Stimulated activated naive CD4-positive, alpha-beta T cell treated with Interleukin-2 at 50 U/mL for 16 hours (primary cell): ENCODE results near the gene PSEN1.
A peak's percentile ranks its signal among the peaks of the same experiment; 100 is the strongest.

Experiments used
- DNase-seq: peaks from one replicate; lab custom pipeline; 2025; lab: John Stamatoyannopoulos, UW

The PSEN1 gene

DNA sequence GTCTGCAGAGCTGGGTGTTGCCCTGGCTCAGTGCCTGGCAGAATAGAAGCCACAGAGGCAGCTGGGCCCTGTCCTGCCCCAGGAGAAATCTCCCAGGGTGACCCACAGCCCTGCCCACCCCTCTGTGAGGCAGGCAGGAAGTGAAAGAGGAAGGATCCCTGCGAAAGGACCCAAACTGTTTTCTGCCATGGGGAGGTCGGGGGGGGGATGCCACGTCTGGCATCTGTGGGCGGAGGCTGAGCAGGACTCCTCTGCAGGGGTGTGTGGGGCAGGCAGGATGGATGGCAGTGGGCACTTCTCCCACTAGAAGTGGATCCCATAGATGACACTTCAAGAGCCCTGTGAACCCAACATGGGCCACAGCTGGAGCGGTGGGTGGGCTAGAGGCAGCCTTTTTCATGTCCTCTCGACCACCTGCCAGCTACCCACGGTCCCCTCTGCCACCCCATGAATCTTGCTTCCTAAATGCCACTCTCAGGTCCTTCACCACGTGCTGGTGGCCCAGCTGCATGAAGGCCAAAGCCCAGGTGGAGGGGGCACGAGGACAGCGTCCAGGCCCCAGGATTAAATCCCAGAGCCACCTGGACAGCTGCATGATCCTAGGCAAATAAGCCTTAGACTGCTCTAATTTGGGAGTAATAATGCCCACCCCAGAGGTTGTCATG, 104.6 kb downstream of the PSEN1 start:
- DNase-seq = no peak

DNA sequence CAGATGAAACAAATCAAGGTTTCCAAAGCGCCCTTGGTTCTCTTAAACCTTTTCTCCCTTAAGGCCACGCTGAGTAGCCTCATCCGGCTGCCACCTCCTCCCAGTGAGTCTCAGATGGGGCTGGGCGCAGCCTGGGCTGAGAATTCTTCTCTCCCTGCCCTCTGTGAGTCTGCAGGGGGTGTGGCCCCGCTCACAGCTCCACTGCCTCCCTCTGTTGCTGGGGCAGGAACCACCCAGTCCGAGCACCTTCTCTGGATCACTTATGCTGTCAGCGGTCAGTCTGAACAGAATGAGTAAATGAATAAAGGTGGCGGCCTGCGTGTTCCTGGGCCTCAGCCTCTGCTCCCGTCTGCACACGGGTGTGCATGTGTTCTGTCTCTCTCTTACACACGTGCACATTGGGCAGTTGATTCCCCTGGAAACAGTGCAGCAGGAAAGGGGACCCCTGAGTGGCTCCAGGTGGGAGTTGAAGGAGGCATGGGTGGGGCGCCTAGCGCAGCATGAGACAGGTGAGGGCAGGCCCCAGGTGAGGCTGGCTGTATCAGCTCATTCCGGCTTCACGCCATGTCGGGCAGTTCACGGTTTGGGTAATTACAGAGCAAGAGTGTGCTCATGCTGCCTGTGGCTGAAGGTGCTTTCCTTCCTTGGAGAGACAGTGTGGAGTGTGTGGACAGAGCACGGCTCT, 105.3 kb downstream of the PSEN1 start:
- no peak for DNase-seq

DNA sequence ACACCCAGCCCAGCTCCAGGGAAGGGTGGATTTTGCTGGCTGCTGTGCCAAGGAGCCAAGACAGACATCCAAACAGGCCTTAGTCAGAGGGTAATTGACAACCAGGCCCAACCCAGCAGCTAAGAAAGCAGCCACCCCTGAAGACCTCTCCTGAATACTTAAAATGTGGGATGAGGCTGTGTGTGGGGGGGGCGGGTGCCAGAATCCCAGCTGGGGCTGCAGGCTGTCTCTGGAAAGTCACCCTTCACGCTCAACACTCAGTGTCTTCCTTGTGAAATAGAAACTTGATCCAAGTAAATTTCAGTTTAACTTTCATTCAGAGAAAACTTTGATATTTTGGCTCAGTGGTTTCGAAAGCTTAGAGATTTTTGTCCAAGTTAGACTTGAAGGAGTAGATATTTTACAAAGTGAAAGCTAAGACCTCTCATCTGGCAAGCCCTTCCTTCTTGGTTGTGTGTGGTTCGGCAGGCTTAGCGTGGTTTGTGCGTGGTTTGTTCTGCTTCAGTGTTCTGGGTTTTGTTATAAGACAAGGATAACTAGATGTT, 106.1 kb downstream of the PSEN1 start:
- DNase-seq = no peak

DNA sequence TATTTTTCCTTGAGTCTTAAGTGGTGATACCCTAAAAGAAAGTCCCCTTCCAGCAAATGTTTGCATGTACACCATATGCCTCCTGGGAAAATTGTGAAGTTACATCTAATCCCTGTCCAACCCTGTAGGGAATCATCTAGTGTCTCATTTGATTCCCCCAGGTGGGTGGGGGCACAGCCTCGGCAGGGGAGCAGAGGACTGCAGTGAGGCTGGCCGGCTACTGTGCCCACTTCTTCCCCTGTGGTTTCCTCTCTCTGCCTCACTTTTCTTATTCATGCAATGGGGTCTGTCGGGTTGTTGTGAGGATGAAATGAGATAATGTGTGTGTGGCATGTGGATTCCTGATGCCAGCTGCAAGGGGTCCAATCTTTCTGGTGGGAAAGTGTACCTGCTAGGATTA, 107.0 kb downstream of the PSEN1 start:
- DNase-seq = no peak

DNA sequence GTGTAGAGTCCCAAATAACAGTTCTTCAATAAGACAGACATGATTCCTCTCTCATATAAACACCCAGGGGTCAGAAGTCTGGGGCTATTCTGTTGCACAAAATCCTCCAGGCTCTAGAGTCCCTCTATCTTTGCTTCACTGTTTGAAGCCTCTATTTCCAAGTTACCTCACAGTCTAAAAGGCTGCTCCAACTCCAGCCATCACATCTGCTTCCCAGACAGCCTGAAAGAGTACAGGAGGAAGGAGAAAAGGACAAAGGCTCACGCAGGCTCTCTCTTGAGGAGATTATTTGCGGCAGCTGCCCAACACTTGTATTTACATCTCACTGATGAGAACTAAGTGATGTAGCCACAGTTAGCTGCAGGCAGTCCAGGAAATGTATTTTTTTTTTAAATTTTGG, 107.4 kb downstream of the PSEN1 start:
- no peak for DNase-seq

DNA sequence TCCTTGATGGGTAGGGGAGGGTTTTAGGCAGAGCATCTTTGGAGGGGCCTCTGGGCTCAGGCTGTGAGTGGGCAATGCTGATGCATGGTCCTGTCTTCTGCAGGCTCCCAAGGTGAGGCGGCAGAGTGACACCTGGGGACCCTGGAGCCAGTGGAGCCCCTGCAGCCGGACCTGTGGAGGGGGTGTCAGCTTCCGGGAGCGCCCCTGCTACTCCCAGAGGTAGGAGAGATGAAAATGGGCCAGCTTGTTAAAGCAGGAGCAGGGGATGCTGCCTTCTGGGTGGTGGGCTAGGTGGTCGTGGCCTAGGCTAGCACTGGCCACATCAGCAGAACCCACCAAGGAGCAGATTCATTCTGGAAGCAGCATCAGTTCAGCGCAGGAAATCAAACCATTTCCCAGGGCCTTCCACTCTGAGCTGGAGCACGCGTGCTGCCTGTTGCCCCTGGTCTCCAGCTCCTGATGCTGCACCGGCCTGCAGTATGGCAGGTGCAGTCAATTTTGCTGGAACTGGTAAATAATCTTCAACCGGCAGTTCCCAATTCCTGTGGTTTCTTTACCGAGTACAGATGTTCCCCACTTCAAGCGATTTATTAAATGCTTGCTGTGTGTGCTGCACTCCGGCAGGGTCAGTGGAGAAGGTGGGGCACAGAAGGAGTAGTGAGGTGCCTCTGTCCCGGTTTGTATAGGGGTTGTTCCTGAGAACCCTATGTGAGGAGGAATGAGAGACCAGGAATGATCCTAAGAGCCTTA, 108.4 kb downstream of the PSEN1 start:
- DNase-seq = no peak

DNA sequence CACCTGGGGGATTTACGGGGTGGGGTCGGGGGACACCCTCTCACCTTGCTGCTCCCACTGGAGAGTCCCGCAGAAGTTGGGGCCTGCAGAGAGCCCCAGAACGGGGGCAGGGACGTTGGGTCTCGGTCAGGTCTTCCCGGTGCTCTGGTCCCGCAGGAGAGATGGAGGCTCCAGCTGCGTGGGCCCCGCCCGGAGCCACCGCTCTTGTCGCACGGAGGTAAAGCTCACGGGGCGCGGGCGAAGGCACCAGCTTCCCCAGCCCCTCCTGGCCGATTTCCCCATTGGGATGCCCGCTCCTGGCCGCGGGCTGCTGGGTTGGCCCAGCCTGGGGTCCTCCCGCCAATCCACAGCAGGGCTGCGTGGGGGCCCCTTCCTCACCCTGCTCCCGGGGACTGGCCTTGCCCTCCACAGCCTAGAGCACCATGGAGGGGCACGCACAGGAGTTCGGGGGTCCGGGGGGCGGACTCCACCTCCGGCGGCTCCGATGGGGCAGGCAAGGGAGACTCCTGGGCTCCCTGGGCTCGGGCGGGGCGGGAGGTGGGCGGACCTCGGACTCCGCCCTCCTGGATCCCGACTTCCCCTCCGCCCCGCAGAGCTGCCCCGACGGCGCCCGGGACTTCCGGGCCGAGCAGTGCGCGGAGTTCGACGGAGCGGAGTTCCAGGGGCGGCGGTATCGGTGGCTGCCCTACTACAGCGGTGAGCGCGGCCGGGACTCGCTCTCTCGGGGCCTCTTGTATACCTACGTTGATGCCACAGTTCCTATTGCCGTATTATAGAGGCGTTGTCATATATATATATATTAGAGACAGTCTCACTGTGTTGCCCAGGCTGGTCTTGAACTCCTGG, 109.4 kb downstream of the PSEN1 start:
- DNase-seq = peak; percentile 33

DNA sequence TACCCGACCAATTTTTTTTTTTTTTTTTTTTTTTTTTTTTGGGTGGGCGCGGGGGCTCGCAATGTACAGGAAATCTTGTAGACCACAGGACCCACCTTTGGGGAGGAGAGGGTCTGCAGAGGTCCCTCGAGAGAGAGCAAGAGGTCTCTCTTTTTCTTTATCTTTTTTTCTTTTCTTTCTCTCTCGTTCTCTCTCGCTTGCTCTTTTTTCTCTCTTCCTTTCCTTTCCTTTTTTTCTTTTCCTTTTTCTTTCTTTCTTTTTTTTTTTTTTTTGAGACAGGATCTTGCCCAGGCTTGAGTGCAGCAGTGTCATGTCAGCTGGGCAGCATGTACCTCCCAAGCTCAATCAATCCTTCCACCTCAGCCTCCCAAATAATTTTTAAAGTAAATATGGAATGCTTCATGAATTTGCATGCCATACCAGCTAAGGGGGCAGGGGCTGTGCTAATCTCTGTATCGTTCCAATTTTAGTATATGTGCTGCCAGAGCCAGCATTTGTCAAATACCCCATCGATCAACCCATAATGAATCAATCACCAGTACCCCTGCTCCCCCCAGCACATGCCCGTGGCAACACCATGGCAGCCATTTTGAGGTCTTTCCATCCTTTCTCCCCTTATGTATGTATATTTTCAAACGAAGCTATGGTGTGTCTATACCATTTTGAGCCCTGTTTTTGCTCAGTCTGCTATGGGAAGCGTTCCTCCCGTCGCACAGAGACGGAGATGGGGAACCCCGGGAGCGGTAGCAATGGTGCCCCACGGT, 110.3 kb downstream of the PSEN1 start:
- DNase-seq = no peak

DNA sequence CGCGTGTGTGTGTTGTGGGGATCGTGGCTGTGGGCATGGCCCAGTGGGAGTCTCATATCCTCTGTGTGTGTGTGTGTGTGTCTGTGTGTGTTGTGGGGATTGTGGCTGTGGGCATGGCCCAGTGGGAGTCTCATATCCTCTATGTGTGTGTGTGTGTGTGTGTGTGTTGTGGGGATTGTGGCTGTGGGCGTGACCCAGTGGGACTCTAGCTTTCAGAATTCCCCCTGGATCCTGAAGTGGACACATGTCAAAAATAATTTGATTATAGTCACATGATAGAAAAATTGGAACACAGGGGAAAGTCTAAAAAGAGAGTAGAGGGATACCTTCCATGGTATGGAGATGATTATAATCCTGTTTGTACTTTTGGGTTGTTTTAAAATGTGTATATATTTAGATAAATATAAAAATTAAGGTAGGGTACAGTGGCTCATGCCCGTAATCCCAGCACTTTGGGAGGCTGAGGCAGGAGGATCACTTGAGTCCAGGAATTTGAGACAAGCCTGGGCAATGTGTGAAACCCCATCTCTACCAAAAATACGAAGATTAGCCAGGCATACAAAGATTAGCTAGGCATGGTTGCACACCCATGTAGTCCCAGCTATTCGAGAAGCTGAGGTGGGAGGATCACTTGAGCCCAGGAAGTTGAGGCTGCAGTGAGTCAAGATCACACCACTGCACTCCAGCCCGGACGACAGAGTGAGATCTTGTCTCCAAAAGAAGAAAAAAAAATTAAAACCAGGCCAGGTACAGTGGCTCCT, 112.0 kb downstream of the PSEN1 start:
- DNase-seq = no peak

DNA sequence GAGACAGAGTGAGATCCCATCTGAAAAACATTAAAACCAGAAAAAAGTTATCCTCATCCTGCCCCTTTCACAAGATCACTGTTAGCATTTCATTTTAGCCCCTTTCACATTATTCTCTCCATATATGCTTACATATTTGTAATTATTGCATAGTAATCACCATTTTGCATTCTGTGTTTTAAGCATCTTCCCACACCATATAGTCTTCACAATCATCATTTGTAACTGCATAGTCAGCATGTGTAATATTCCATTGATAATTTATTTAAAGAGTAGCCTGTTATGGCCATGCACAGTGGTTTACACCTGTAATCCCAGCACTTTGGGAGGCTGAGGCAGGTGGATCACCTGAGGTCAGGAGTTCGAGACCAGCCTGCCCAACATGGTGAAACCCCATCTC, 112.8 kb downstream of the PSEN1 start:
- no peak for DNase-seq

DNA sequence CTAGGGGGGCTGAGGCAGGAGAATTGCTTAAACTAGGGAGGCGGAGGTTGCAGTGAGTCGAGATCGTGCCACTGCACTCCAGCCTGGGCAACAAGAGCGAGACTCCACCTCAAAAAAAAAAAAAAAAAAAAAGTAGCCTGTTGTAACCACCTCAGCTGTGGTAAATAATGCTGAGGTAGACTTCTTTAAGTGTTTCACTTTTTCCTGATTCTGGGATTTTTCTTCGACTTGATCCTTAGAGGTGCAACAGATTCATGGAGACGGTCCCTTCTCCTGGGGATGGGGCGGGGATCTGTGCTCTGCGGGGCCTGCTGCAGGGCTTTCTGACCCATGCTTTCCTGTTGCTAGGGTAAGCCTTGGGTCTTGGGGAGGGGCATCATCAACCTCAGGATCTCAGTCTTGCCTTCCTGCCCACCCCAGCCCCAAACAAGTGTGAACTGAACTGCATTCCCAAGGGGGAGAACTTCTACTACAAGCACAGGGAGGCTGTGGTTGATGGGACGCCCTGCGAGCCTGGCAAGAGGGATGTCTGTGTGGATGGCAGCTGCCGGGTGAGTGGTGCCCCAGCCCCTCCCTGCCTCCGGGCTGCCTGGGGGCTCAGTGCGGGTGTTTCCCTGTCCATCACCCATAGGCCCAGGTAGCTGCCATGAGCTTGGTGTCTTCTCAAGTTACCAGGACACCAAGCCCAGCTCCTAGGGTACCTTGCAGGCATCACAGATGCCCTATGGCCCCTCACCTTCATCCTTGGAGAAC, 113.4 kb downstream of the PSEN1 start:
- DNase-seq = no peak

DNA sequence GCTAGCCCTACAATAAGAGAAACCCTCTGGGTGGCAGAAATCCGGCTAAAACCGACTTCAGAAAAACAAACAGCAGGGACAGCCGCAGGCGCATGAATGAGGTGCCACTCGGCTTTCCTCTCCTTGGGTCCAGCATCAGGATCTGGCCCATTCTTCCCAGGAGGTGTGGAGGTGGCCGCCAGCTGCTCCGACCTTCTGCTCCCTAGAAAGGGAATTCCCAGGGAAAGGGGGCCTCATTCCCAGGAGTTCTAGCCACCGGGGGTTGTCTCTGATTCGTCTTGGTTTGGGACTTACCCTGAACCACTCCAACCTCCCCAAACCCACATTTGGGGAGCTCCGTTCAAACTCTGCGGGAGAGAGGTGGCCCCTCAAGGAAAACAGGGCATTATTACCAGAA, 114.0 kb downstream of the PSEN1 start:
- DNase-seq = no peak

DNA sequence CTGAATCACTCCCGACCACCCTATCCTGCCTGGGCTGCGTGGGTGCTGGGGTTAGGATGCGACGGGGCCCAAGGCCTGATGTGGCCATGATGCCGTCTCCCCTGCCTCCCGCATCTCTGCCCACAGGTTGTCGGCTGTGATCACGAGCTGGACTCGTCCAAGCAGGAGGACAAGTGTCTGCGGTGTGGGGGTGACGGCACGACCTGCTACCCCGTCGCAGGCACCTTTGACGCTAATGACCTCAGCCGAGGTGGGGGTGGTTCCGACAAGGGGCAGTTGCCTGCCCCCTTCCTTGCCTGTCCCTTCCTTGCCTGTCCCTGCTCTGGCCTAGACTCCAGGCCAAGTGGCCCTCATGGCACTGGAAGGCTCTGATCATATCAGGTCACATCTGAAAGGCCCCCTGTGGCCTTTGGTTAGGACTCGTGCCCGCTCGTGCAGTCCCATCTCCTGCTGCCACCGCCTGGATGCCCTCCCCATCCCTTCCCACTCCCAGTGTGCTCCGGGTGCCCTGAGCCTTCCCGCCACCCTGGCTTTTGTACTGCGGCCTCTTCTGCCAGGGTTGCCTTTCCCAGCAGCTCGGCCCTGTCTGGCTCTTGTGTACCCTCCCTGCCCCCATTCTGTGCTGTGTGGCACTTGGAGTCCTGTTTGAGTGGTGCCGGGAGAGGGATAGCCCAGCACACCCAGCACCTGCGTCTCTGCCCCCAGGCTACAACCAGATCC, 114.6 kb downstream of the PSEN1 start:
- DNase-seq = no peak

DNA sequence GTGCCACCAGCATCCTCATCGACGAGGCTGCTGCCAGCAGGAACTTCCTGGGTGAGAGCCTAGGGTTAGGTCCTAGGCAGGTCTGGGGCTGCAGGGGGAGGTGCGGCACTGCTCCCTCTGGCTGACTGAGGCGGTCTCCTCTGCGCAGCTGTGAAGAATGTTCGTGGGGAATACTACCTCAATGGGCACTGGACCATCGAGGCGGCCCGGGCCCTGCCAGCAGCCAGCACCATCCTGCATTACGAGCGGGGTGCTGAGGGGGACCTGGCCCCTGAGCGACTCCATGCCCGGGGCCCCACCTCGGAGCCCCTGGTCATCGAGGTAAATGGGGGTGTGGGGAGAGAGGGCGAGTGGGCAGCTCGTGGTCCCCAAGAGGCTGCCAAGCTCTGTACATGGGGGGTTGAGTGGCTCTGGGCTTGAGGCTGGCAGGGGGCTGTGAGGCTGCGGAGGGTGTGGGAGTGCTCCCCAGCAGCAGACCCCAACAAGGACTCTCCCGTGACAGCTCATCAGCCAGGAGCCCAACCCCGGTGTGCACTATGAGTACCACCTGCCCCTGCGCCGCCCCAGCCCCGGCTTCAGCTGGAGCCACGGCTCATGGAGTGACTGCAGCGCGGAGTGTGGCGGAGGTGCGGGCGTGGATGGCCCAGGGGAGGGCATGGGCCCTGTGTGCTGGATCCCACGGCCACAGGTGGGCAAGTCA, 115.4 kb downstream of the PSEN1 start:
- DNase-seq = no peak

DNA sequence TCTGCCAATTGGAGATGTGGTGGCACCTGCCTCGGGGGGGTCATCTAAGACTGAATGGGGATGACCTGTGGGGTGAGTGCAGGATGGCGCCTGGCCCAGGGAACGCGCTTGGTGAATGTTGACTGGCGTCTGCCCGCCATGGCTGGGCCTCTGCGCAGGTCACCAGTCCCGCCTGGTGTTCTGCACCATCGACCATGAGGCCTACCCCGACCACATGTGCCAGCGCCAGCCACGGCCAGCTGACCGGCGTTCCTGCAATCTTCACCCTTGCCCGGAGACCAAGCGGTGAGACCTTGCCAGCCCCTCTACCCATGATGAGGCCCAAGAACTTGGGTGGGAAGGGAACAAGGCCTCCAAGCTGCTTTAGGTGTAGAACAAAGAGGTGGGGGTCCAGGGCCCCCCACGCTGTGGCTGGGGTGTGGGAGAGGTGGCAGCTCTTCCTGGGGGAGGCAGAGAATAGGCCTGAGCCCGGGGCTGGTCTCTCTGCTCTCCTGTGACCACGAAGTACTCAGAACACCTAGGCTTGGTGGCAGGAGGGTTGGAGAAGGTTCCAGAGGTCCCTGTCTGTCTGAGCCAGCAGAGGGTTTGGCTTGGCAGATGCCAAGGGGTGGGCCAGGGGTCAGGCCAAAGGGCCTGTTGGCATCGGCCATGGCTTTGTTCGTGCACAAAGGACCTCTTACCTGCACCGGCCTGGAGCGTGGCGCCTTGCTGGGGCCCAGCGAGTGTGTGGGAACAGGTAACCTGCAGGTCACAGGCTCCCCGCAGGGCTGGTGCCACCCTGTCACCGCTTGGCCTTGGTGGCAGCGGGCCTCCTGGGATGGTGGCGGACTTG, 116.4 kb downstream of the PSEN1 start:
- no peak for DNase-seq

DNA sequence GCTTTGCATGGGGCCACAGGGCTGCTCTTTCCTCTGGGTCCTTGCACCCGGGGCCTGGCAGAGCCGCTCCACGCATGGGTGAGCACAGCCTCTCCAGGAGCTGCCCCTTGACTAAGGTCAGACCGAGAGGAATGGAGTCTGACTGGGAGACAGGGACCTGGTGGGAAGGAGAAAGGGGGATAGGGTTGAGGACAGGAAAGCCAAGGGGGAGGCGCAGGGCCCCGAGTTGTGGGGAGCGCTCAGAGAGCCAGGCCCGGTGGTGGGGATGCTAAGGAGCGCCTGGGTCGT, 117.0 kb downstream of the PSEN1 start:
- DNase-seq = no peak

DNA sequence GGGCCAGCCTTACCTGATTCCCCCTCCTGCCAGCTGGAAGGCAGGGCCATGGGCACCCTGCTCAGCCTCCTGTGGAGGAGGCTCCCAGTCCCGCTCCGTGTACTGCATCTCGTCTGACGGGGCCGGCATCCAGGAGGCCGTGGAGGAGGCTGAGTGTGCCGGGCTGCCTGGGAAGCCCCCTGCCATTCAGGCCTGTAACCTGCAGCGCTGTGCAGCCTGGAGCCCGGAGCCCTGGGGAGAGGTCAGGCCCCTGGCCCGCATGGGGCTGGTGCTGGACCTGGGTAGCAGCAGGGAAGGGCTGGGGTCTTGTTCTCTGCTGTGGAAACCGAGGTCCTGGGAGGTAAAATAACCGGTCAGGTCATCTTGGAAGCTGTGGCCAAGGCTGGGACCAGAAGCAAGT, 117.4 kb downstream of the PSEN1 start:
- DNase-seq = no peak
